ENCODE measurements around the gene FKBP8. TPM values are rescaled to one million over a fixed set of nuclear protein-coding genes. Genes with fewer than 3 reads are reported as not detected.

Gene FKBP8
- total and polyA plus RNA-seq, 2 experiments from 2014 or later, result 183 to 247 TPM

GRCh38 chr19:18508585-18508984 is 34.8 kb downstream of the FKBP8 start:
- Histone ChIP-seq H2AFZ (no peak overlapping the region), H3K79me2 (peaks cover 98% of the 10 kb centered on the region)

GRCh38 chr19:18507727-18508440 is 35.5 kb downstream of the FKBP8 start:
- Histone ChIP-seq H3K9me3 (ENCODE audit: low read depth) (no peaks in the 10 kb centered on the region), H3K36me3 (replicated peaks; ENCODE audit: insufficient read depth, low read depth) (no peaks in the 10 kb centered on the region), H3K4me3 (no peak overlapping the region), H2AFZ (no peak overlapping the region), H3K4me2 (no peak overlapping the region), H4K20me1 (ENCODE audit: insufficient read depth, poor library complexity, severe bottlenecking) (peaks cover 85% of the 10 kb centered on the region), H3K27me3 (no peaks in the 10 kb centered on the region), H3K4me1 (ENCODE audit: insufficient read depth) (peaks cover 42% of the 10 kb centered on the region), H3K27ac (peak overlapping the region; percentile 46), H3K79me2 (peaks cover 98% of the 10 kb centered on the region), H3K9me2 (replicated peaks; ENCODE audit: insufficient read depth) (no peaks in the 10 kb centered on the region)
- 78% methylated on average over 11 of the region's 11 CpGs for WGBS (ENCODE audit: low lambda C conversion rate, missing lambda C conversion rate)
- TF ChIP-seq EZH2phosphoT487 (IDR thresholded peaks at IDR 0.05; ENCODE audit: low read depth, severe bottlenecking, unreplicated experiment), result no peak
- TF ChIP-seq EZH2 (IDR thresholded peaks at IDR 0.05; ENCODE audit: borderline replicate concordance), result no peak
- TF ChIP-seq, protein P1, sequence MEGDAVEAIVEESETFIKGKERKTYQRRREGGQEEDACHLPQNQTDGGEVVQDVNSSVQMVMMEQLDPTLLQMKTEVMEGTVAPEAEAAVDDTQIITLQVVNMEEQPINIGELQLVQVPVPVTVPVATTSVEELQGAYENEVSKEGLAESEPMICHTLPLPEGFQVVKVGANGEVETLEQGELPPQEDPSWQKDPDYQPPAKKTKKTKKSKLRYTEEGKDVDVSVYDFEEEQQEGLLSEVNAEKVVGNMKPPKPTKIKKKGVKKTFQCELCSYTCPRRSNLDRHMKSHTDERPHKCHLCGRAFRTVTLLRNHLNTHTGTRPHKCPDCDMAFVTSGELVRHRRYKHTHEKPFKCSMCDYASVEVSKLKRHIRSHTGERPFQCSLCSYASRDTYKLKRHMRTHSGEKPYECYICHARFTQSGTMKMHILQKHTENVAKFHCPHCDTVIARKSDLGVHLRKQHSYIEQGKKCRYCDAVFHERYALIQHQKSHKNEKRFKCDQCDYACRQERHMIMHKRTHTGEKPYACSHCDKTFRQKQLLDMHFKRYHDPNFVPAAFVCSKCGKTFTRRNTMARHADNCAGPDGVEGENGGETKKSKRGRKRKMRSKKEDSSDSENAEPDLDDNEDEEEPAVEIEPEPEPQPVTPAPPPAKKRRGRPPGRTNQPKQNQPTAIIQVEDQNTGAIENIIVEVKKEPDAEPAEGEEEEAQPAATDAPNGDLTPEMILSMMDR (IDR thresholded peaks at IDR 0.05; ENCODE audit: poor library complexity), result no peak
- DNase-seq (ENCODE audit: low spot score), result no peak

More at GRCh38 chr19:18508585-18508984, 34.8 kb downstream of the FKBP8 start:
- Histone ChIP-seq H4K20me1 (ENCODE audit: insufficient read depth, poor library complexity, severe bottlenecking) (peaks cover 84% of the 10 kb centered on the region), H3K4me2 (no peak overlapping the region), H3K36me3 (replicated peaks; ENCODE audit: insufficient read depth, low read depth) (no peaks in the 10 kb centered on the region), H3K9me3 (ENCODE audit: low read depth) (no peaks in the 10 kb centered on the region), H3K4me1 (ENCODE audit: insufficient read depth) (peaks cover 40% of the 10 kb centered on the region), H3K9me2 (replicated peaks; ENCODE audit: insufficient read depth) (no peaks in the 10 kb centered on the region), H3K27ac (peak overlapping the region; percentile 46), H3K27me3 (no peaks in the 10 kb centered on the region), H3K4me3 (no peak overlapping the region)
- 90% methylated on average over 7 of the region's 7 CpGs for WGBS (ENCODE audit: low lambda C conversion rate, missing lambda C conversion rate)
- DNase-seq (ENCODE audit: low spot score), result no peak
- TF ChIP-seq, protein P1 (IDR thresholded peaks at IDR 0.05; ENCODE audit: poor library complexity), result no peak
- TF ChIP-seq EZH2phosphoT487 (IDR thresholded peaks at IDR 0.05; ENCODE audit: low read depth, severe bottlenecking, unreplicated experiment), result no peak
- no peak for TF ChIP-seq EZH2 (IDR thresholded peaks at IDR 0.05; ENCODE audit: borderline replicate concordance)

DNA sequence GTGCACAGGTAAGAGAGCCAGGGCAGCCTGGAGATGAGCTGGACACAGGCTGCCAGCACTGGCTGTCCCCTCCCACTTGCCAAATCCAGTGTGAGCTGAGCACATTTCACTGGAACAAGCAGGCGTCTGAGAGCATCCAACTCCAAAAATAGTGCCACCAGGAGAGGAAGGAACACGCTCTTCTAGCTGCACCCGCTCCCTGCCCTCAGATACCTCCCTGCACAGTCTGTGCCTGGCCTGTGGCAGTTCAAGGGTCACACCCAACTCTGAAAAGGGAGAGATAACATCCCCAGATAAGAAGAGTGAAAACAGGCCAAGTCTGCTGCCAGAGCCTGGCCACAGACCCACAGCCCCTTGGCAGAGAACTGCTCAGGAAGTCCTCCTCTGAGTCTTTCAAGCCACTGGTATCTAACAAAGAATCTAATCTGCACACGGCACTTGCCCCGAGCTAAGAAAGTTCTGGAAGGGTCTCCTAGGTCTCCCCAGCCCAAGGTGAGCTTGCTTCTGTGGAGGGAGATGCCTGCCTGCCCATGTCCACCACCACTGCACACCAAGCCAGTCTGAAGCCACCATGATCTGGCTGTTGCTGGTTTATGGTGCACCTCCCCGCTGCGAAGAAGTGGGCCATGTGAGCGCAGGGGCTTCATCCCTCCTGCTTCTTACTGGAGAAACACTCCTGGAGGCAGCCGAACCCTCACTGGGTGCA is 36.2 kb downstream of the FKBP8 start:
- Histone ChIP-seq H4K20me1 (ENCODE audit: insufficient read depth, poor library complexity, severe bottlenecking) (peaks cover 87% of the 10 kb centered on the region), H3K9me3 (ENCODE audit: low read depth) (no peaks in the 10 kb centered on the region), H3K4me1 (ENCODE audit: insufficient read depth) (peaks cover 42% of the 10 kb centered on the region), H3K4me3 (no peak overlapping the region), H3K4me2 (peak overlapping the region; percentile 27), H3K36me3 (replicated peaks; ENCODE audit: insufficient read depth, low read depth) (no peaks in the 10 kb centered on the region), H3K27ac (peak overlapping the region; percentile 19), H3K79me2 (peaks cover 98% of the 10 kb centered on the region), H2AFZ (no peak overlapping the region), H3K27me3 (no peaks in the 10 kb centered on the region), H3K9me2 (replicated peaks; ENCODE audit: insufficient read depth) (no peaks in the 10 kb centered on the region)
- no peak for DNase-seq (ENCODE audit: low spot score)
- TF ChIP-seq EZH2phosphoT487 (IDR thresholded peaks at IDR 0.05; ENCODE audit: low read depth, severe bottlenecking, unreplicated experiment) (no peak), EZH2 (IDR thresholded peaks at IDR 0.05; ENCODE audit: borderline replicate concordance) (no peak)
- 64% methylated on average over 9 of the region's 9 CpGs for WGBS (ENCODE audit: low lambda C conversion rate, missing lambda C conversion rate)
